B cell (primary cell): Measurements from ENCODE around the gene MAP3K7.

ENCODE experiments used
- CTCF ChIP-seq: fragments of 200-600 bp; IDR thresholded peaks from one replicate; pipeline ENCODE4 v1.8.0; 2022; ENCODE audit warnings: antibody characterized with exemption, mild to moderate bottlenecking
- EZH2 ChIP-seq: IDR thresholded peaks from 2 replicates; pipeline ENCODE4 v1.6.1; 2012; ENCODE audit warnings: borderline replicate concordance, low read depth, mild to moderate bottlenecking, moderate library complexity, low read length; ENCODE audit not compliant: insufficient read depth, poor library complexity, severe bottlenecking

DNA sequence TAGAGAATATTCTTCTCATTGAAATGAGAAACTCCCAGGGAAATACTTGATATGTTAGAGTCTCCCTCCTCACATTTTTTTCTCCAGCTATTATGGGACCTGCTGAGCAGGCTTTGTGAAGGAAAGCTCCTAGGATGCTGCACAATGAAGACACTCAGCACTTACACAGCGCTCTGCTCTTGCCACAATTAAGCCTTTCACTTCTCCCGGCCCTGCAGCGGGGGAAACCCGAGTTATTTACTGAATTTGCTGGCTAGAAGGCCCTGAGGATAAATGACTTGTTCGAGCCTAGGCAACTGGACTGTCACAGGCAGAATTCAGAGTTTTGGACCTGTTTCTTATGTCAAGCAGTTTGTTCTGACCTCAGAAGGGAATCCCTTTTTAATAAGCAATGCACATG, 102.0 kb downstream of the MAP3K7 start:
- TF ChIP-seq CTCF (no peak), EZH2 (no peak)
